Stimulated activated CD8-positive, alpha-beta memory T cell treated with anti-CD3 and anti-CD28 coated beads, Interleukin-2, amount 100 ng/mL, for 48 hours (primary cell): ENCODE measurements around the gene MTHFD2.
"Not testable (repeated sequence)": the region's sequence is repeated elsewhere in the genome, so short reads cannot be mapped to it uniquely, and the experiment has no call there.

Experiments
- DNase-seq, 2 donors: peaks; one replicate each; pipeline ENCODE4 v3.0.0-alpha.2; 2020; ENCODE audit warnings: low read depth in 2 of 2

Gene MTHFD2

GRCh38 chr2:74228772-74229171 lies 30.4 kb downstream of the MTHFD2 start:
- DNase-seq, result no peak

GRCh38 chr2:74229865-74230264 lies 31.4 kb downstream of the MTHFD2 start:
- DNase-seq, result not testable (repeated sequence)

GRCh38 chr2:74232426-74232825 lies 34.0 kb downstream of the MTHFD2 start:
- DNase-seq, result no peak

- DNase-seq, result no peak
These were observed 35.2 kb downstream of the MTHFD2 start for GRCh38 chr2:74233648-74234047.

GRCh38 chr2:74235041-74235440 lies 36.6 kb downstream of the MTHFD2 start:
- DNase-seq, result no peak

GRCh38 chr2:74238879-74239278 lies 40.5 kb downstream of the MTHFD2 start:
- DNase-seq, result no peak

- DNase-seq, result no peak
These were observed 40.9 kb downstream of the MTHFD2 start for GRCh38 chr2:74239346-74239745.

- DNase-seq, result no peak
These were observed 44.1 kb downstream of the MTHFD2 start for GRCh38 chr2:74242354-74243071.

GRCh38 chr2:74244286-74244685 lies 45.9 kb downstream of the MTHFD2 start:
- DNase-seq, result no peak

GRCh38 chr2:74246496-74247195 lies 48.2 kb downstream of the MTHFD2 start:
- no peak for DNase-seq

- DNase-seq, result no peak
These were observed 51.1 kb downstream of the MTHFD2 start for GRCh38 chr2:74249406-74250122.

- peak; percentile 20 to 26 for DNase-seq
These were observed 51.8 kb downstream of the MTHFD2 start for GRCh38 chr2:74250189-74250631.

- no peak for DNase-seq
These were observed 53.6 kb downstream of the MTHFD2 start for GRCh38 chr2:74252036-74252435.

- no peak for DNase-seq
These were observed 54.4 kb downstream of the MTHFD2 start for GRCh38 chr2:74252862-74253261.

- no peak for DNase-seq
These were observed 55.0 kb downstream of the MTHFD2 start for GRCh38 chr2:74253306-74253970.

GRCh38 chr2:74253971-74254310 lies 55.5 kb downstream of the MTHFD2 start:
- no peak for DNase-seq

- no peak for DNase-seq
These were observed 57.3 kb downstream of the MTHFD2 start for GRCh38 chr2:74255660-74256213.

- no peak for DNase-seq
These were observed 60.8 kb downstream of the MTHFD2 start for GRCh38 chr2:74259191-74259590.

- DNase-seq, result no peak
These were observed 61.3 kb downstream of the MTHFD2 start for GRCh38 chr2:74259733-74260132.

GRCh38 chr2:74260495-74260894 lies 62.1 kb downstream of the MTHFD2 start:
- no peak for DNase-seq

- DNase-seq, result no peak
These were observed 62.9 kb downstream of the MTHFD2 start for GRCh38 chr2:74261204-74261864.
